Thyroid gland (tissue), 4 donors: ENCODE data around the gene MAPK4.

ENCODE experiments used
- POLR2A ChIP-seq, 2 donors: fragments of 450-650 bp; IDR thresholded peaks; one replicate each; pipeline ENCODE4 v1.6.1; 2017; ENCODE audit warnings: antibody characterized with exemption in 2 of 2, mild to moderate bottlenecking in 2 of 2, moderate library complexity in 1 of 2
- TF ChIP-seq, protein P1 (sequence below), 6 experiments: fragments of 200-600 bp in 3 of 6; fragments of 450-650 bp in 3 of 6; sonication (generic) in 3 of 6; IDR thresholded peaks; one replicate each; pipeline ENCODE4 v1.5.1; 2016 to 2019; ENCODE audit warnings: antibody characterized with exemption in 6 of 6, mild to moderate bottlenecking in 2 of 6, inconsistent platforms in 1 of 6, moderate library complexity in 1 of 6

DNA sequence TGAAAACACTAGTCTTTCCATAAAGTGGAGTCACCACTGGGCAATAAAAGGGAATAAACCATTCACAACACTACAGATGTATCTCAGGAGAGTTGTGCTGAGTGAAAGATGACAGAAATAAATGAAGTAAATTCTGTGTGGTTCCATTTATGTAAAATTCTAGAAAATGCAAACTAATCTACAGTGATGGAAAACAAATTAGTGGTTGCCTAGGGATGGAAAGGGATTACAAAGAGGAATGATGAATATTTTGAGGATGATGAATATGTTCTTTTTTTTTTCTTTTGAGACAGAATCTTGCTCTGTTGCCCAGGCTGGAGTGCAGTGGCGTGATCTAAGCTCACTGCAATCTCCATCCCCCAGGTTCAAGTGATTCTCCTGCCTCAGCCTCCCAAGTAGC lies 123.0 kb downstream of the MAPK4 start:
- TF ChIP-seq, protein P1, sequence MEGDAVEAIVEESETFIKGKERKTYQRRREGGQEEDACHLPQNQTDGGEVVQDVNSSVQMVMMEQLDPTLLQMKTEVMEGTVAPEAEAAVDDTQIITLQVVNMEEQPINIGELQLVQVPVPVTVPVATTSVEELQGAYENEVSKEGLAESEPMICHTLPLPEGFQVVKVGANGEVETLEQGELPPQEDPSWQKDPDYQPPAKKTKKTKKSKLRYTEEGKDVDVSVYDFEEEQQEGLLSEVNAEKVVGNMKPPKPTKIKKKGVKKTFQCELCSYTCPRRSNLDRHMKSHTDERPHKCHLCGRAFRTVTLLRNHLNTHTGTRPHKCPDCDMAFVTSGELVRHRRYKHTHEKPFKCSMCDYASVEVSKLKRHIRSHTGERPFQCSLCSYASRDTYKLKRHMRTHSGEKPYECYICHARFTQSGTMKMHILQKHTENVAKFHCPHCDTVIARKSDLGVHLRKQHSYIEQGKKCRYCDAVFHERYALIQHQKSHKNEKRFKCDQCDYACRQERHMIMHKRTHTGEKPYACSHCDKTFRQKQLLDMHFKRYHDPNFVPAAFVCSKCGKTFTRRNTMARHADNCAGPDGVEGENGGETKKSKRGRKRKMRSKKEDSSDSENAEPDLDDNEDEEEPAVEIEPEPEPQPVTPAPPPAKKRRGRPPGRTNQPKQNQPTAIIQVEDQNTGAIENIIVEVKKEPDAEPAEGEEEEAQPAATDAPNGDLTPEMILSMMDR (IDR thresholded peaks at IDR 0.05), result no peak
- TF ChIP-seq POLR2A (IDR thresholded peaks at IDR 0.05), result no peak
